ENCODE measurements around the gene POTEG.
"Not testable (repeated sequence)": the region's sequence is repeated elsewhere in the genome, so short reads cannot be mapped to it uniquely, and the experiment has no call there.

POTEG gene

DNA sequence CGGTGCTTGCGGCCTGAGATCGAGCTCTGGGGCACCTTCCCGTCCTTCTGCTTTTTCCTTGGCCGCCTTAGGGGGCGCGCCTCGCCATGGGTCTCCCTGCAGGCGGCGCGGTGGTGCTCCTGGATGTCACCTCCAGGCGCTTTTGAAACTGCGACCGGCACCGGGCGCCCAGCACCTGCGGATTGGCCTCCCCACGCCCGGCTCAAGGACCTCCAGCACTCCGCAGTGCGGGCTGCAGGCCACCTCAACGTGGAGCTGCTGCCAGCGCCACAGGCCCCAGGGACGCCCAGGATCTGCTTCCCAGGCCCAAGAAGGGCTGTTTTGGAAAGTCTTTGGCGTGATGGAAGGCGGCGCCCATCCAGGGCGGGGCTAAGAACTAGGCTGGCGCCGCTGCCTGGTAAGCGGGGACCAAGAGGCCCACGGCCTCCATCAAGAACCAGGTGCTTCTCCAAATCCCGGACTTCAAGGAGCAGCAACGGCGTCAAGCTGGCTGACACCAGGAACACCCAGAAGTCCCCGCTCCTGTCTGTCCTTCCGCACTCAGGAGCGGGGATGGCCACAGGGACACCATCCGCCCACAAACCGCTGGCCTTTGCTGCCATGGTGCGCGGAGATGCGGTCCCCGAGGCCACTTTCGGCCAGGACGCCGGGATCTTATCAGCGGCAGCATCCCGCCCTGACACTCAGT lies 61.2 kb downstream of the POTEG start:
- not testable (repeated sequence) for DNase-seq (ENCODE audit: low read depth)

DNA sequence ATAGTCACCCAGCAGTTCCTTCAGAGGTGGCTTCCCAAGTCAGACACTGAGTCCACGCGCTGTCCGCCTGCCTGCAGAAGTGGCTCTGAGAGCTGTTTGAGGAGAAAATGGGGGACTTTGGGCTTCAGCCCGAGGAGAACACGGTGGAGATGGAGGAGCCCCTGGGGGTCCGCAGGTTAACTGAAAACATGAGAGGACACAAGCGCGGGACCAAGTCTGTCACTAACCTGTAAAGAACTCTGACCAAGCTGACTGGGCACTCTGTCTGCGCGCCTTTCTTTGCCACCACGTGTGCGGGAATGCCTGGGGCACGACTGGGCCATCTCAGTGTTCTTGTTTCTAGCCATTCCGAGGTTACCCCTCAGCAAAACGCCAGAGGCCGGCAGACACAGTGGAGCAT lies 62.4 kb downstream of the POTEG start:
- DNase-seq (ENCODE audit: low read depth), result not testable (repeated sequence)

DNA sequence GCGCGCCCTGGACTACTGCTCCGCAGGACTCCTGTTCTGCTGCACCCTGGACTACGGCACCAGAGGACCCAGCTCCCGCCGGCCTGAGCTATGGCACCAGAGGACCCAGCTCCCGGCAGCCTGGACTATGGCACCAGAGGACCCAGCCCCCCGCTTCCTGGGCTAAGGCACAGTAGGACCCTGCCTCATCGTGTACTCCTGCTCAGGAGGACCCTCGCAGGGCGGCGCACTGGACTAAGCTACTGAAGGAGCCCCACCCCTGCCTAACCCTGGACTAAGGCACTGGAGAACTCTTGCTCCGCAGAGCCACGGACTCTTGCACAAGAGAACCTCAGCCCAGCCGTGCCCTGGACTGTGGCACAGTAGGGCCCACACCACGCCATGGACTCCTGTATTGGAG lies 71.3 kb downstream of the POTEG start:
- not testable (repeated sequence) for DNase-seq (ENCODE audit: low read depth)

DNA sequence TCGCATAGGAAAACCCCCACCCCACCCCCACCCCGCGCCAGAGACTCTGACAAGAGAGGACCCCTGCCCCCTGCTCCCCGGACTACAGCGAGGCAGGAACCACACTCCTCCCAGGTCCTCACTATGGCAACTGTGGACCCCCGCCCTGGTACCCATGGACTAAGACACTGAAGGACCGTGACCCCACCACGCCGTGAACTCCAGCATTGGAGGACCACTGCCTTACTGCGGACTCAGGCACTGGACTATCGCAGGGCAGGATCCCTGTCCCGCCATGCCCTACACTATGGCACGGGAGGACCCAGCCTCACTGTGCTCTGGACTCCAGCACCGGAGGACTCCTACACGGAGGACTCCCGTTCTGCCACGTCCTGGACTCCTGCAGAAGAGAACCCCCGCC lies 71.8 kb downstream of the POTEG start:
- not testable (repeated sequence) for DNase-seq (ENCODE audit: low read depth)

DNA sequence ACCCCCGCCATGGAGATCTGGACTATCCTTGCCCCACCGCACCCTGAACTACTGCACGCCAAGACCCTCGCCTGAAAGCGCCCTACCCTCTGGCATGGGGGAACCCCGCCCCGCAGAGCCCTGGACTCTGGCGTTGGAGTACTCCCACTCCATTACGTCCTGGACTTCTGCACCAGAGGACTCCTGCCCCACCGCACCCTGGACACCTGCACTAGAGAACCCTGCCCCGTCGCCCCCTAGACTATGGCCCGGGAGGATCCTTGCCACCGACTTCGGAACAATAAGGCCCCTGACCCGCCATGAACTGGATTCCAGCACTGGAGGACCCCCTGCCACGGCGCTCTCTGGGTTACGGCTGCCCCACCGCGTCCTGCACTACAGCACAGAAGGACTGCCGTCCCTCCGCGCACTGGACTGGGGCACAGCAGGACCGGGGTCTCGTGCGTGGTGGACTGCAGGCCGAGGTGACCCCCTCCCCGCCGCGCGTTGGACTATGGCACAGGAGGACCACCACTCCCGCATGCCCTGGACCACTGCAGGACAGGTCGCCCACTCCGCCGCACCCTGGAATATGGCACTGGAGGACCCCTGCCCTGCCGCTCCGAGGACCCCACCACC lies 72.4 kb downstream of the POTEG start:
- DNase-seq (ENCODE audit: low read depth), result not testable (repeated sequence)

DNA sequence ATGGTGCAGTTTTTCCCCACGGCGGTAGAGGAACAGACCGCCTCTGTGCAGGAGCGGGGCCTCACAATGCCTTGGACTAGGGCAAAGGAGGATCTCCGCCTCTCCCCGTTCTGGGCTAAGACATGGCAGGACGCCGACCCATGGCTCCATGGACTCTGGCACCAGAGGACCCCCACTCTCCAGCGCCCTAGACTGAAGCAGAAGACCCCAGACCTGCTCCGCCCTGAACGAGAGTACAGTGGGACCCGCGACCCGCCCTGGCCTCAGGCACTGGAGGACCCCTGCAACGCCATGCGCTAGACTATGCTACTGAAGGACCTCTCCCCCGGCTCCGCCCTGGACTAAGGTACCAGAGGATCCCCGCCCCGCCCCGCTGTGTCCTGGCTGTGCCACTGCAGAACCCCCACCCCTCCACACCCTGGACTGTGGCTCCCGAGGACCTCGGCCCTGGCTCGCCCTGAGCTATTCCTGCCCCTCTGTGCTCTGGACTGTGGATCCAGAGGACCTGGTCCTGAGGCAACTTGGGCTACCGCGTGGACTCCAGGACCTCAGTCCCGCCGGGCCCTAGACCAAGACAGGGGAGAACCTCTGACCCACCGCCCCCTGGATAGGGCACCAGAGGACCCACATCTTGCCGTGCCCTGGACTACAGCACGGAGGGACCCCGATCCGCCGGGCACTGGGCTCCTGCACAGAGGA lies 73.1 kb downstream of the POTEG start:
- DNase-seq (ENCODE audit: low read depth), result not testable (repeated sequence)
